Left forelimb (tissue), 1 donor: ENCODE results near the gene DNASE1L1.

Source experiments
- DNase-seq: peaks from one replicate; pipeline ENCODE4 v3.0.0-alpha.2; 2018; ENCODE audit warnings: low spot score

The DNASE1L1 gene

GRCh38 chrX:154409222-154409871 is at the start of gene DNASE1L1:
Gene DNASE1L1 (minus strand): TSS chrX:154409254. CDS start chrX:154405568, 3,686 bp downstream.
- DNase-seq = no peak

- peak; percentile 70 for DNase-seq
Observed at GRCh38 chrX:154458116-154458953, 49.3 kb upstream of the DNASE1L1 start, which contains the start of gene PLXNA3. Gene PLXNA3 (plus strand): TSS chrX:154458281. CDS start chrX:154460184, 1,903 bp downstream.

- DNase-seq = no peak
Observed at GRCh38 chrX:154457491-154458115, 48.5 kb upstream of the DNASE1L1 start.

- no peak for DNase-seq
Observed at GRCh38 chrX:154452823-154453222, 43.8 kb upstream of the DNASE1L1 start.

- DNase-seq = no peak
Observed at GRCh38 chrX:154450312-154450711, 41.3 kb upstream of the DNASE1L1 start.

- DNase-seq = no peak
Observed at GRCh38 chrX:154449618-154450017, 40.6 kb upstream of the DNASE1L1 start.

GRCh38 chrX:154448484-154448883 is 39.4 kb upstream of the DNASE1L1 start:
- DNase-seq = no peak

- no peak for DNase-seq
Observed at GRCh38 chrX:154446430-154446829, 37.4 kb upstream of the DNASE1L1 start.

GRCh38 chrX:154445776-154446175 is 36.7 kb upstream of the DNASE1L1 start:
- no peak for DNase-seq

GRCh38 chrX:154444755-154445246 is 35.7 kb upstream of the DNASE1L1 start:
- DNase-seq = no peak

GRCh38 chrX:154443992-154444754 is 35.1 kb upstream of the DNASE1L1 start, which contains the start of gene FAM50A:
Gene FAM50A (plus strand): TSS chrX:154444141. CDS start chrX:154444236, 95 bp downstream.
- DNase-seq = peak; percentile 81

GRCh38 chrX:154443479-154443910 is 34.4 kb upstream of the DNASE1L1 start:
- no peak for DNase-seq

GRCh38 chrX:154441984-154442707 is 33.1 kb upstream of the DNASE1L1 start:
- DNase-seq = no peak

- DNase-seq = no peak
Observed at GRCh38 chrX:154441564-154441963, 32.5 kb upstream of the DNASE1L1 start.

GRCh38 chrX:154440623-154441357 is 31.7 kb upstream of the DNASE1L1 start:
- DNase-seq = no peak

- DNase-seq = peak; percentile 6
Observed at GRCh38 chrX:154439841-154440240, 30.8 kb upstream of the DNASE1L1 start.

- no peak for DNase-seq
Observed at GRCh38 chrX:154437971-154438893, 29.2 kb upstream of the DNASE1L1 start.

GRCh38 chrX:154436983-154437752 is 28.1 kb upstream of the DNASE1L1 start, which contains the start of gene GDI1:
Gene GDI1 (plus strand): TSS chrX:154437154. CDS start chrX:154437255, 101 bp downstream.
- DNase-seq = peak; percentile 78
